CD8-positive, alpha-beta memory T cell (primary cell): Measurements from ENCODE around the gene GPR37L1. TPM values are rescaled to one million over a fixed set of nuclear protein-coding genes. Genes with fewer than 3 reads are reported as not detected.
A peak's percentile ranks its signal among the peaks of the same experiment; 100 is the strongest.
"Not testable (repeated sequence)": the region's sequence is repeated elsewhere in the genome, so short reads cannot be mapped to it uniquely, and the experiment has no call there.

ENCODE experiments used
- CTCF ChIA-PET: fragments of 350-600 bp; sonication (Branson Sonifier 250); formaldehyde crosslinking; loops from one replicate; lab custom pipeline; 2021; ENCODE audit warnings: antibody characterized with exemption; lab: Charles Lee
- POLR2A ChIA-PET: fragments of 350-600 bp; sonication (Branson Sonifier 250); formaldehyde crosslinking; loops from one replicate; lab custom pipeline; 2021; ENCODE audit warnings: antibody characterized with exemption; lab: Charles Lee
- DNase-seq, 5 donors: peaks; one replicate each; pipeline versions ENCODE4 v3.0.0 to v3.0.0-alpha.2; 2020 to 2022; ENCODE audit warnings: mixed read lengths in 1 of 5
- H3K27ac ChIP-seq: one replicate; pipeline ENCODE4 v1.7.0; 2013; ENCODE audit warnings: low read depth, mild to moderate bottlenecking, low read length, moderate library complexity
- H3K27me3 ChIP-seq: 2 replicates; pipeline ENCODE4 v1.7.0; 2013; ENCODE audit warnings: low read length, mild to moderate bottlenecking; ENCODE audit not compliant: insufficient read depth, poor library complexity, severe bottlenecking
- H3K36me3 ChIP-seq: 2 replicates; pipeline ENCODE4 v1.7.0; 2013; ENCODE audit warnings: mild to moderate bottlenecking, low read length, moderate library complexity; ENCODE audit not compliant: insufficient read depth
- H3K4me1 ChIP-seq: 2 replicates; pipeline ENCODE4 v1.7.0; 2013; ENCODE audit warnings: mild to moderate bottlenecking, low read length, moderate library complexity; ENCODE audit not compliant: insufficient read depth
- H3K4me3 ChIP-seq: 2 replicates; pipeline ENCODE4 v1.7.0; 2013; ENCODE audit warnings: mild to moderate bottlenecking, low read length
- H3K9me3 ChIP-seq: 2 replicates; pipeline ENCODE4 v1.7.0; 2013; ENCODE audit warnings: mild to moderate bottlenecking, low read length
- H3K27ac Mint-ChIP-seq, 8 donors: one replicate each; pipeline ENCODE4 v1.8.0; 2020 to 2021; ENCODE audit warnings: mixed read lengths in 8 of 8, mild to moderate bottlenecking in 6 of 8, inconsistent platforms in 3 of 8, moderate library complexity in 3 of 8
- H3K27me3 Mint-ChIP-seq, 2 donors: one replicate each; pipeline ENCODE4 v1.8.0; 2020 to 2021; ENCODE audit warnings: mixed read lengths in 2 of 2, mild to moderate bottlenecking in 1 of 2, moderate library complexity in 1 of 2
- H3K36me3 Mint-ChIP-seq, 3 donors: one replicate each; pipeline ENCODE4 v1.8.0; 2020 to 2021; ENCODE audit warnings: mixed read lengths in 3 of 3, inconsistent platforms in 1 of 3, mild to moderate bottlenecking in 1 of 3
- H3K4me1 Mint-ChIP-seq, 3 donors: one replicate each; pipeline ENCODE4 v1.8.0; 2020 to 2021; ENCODE audit warnings: mixed read lengths in 3 of 3, inconsistent platforms in 1 of 3, mild to moderate bottlenecking in 1 of 3
- H3K4me3 Mint-ChIP-seq, 7 donors: one replicate each; pipeline ENCODE4 v1.8.0; 2020 to 2021; ENCODE audit warnings: mixed read lengths in 7 of 7, mild to moderate bottlenecking in 6 of 7, moderate library complexity in 4 of 7, inconsistent platforms in 2 of 7
- H3K9me3 Mint-ChIP-seq, 5 donors: one replicate each; pipeline ENCODE4 v1.8.0; 2020 to 2022; ENCODE audit warnings: mixed read lengths in 5 of 5, mild to moderate bottlenecking in 3 of 5, moderate library complexity in 2 of 5, inconsistent platforms in 1 of 5
- polyA plus RNA-seq: library from polyadenylated mRNA; unstranded; fragments of 300-500 nt; fragmentation: Illumina TruSeq; gene quantifications from one replicate; pipeline ENCODE4 v1.2.3, GENCODE V29; 2021
- total RNA-seq, 2 experiments: library from RNA; stranded (reverse); gene quantifications; one replicate each; pipeline ENCODE4 v1.2.3, GENCODE V29; 2021

The GPR37L1 gene
- total and polyA plus RNA-seq, 3 experiments from 2014 or later, result 0.08 TPM; not detected in 2

- H3K4me1 ChIP-seq, result no peaks in the 10 kb centered on the region
- no peaks in the 10 kb centered on the region for H3K36me3 ChIP-seq
- Mint-ChIP-seq H3K36me3 (no peaks in the 10 kb centered on the region), H3K27ac (no peak overlapping the region), H3K4me3 (no peak overlapping the region), H3K4me1 (no peaks in the 10 kb centered on the region), H3K9me3 (no peaks in the 10 kb centered on the region), H3K27me3 (peaks cover 2 to 6% of the 10 kb centered on the region in 2 donors)
- H3K27me3 ChIP-seq, result no peaks in the 10 kb centered on the region
- peak overlapping the region; percentile 54 for H3K27ac ChIP-seq
- no peak for DNase-seq
- ChIA-PET CTCF (no interaction called here), POLR2A (interaction anchor here (0.7 kb wide), 1 partner anchor 139 kb away, joined by 5 read pairs; no protein-coding TSS in a partner anchor)
- H3K4me3 ChIP-seq, result no peak overlapping the region
- H3K9me3 ChIP-seq, result no peaks in the 10 kb centered on the region
Measured at GRCh38 chr1:202105571-202106339, 17.0 kb upstream of the GPR37L1 start.

GRCh38 chr1:202106340-202107254 lies 16.1 kb upstream of the GPR37L1 start:
- Histone ChIP-seq H3K27me3 (no peaks in the 10 kb centered on the region), H3K9me3 (no peaks in the 10 kb centered on the region), H3K4me1 (no peaks in the 10 kb centered on the region), H3K36me3 (no peaks in the 10 kb centered on the region), H3K27ac (peak overlapping the region; percentile 54), H3K4me3 (no peak overlapping the region)
- H3K27me3 Mint-ChIP-seq, result peaks cover 5 to 6% of the 10 kb centered on the region in 2 donors
- H3K9me3 Mint-ChIP-seq, result no peaks in the 10 kb centered on the region
- H3K27ac Mint-ChIP-seq, result no peak overlapping the region
- H3K4me3 Mint-ChIP-seq, result no peak overlapping the region
- DNase-seq, result no peak
- H3K4me1 Mint-ChIP-seq, result no peaks in the 10 kb centered on the region
- no peaks in the 10 kb centered on the region for H3K36me3 Mint-ChIP-seq
- ChIA-PET CTCF (no interaction called here), POLR2A (no interaction called here)

- ChIA-PET CTCF (no interaction called here), POLR2A (no interaction called here)
- Histone ChIP-seq H3K27ac (no peak overlapping the region), H3K27me3 (no peaks in the 10 kb centered on the region), H3K4me3 (no peak overlapping the region), H3K4me1 (no peaks in the 10 kb centered on the region), H3K36me3 (no peaks in the 10 kb centered on the region), H3K9me3 (no peaks in the 10 kb centered on the region)
- H3K27me3 Mint-ChIP-seq, result peaks cover 5 to 6% of the 10 kb centered on the region in 2 donors
- H3K4me3 Mint-ChIP-seq, result no peak overlapping the region
- no peak for DNase-seq
- no peaks in the 10 kb centered on the region for H3K36me3 Mint-ChIP-seq
- H3K4me1 Mint-ChIP-seq, result no peaks in the 10 kb centered on the region
- no peaks in the 10 kb centered on the region for H3K9me3 Mint-ChIP-seq
- no peak overlapping the region for H3K27ac Mint-ChIP-seq
Measured at GRCh38 chr1:202107321-202107761, 15.4 kb upstream of the GPR37L1 start.

GRCh38 chr1:202107801-202108731 lies 14.7 kb upstream of the GPR37L1 start:
- CTCF ChIA-PET, result no interaction called here
- no peaks in the 10 kb centered on the region for H3K4me1 Mint-ChIP-seq
- peaks cover 5 to 6% of the 10 kb centered on the region in 2 donors for H3K27me3 Mint-ChIP-seq
- no peak overlapping the region for H3K27ac Mint-ChIP-seq
- no peaks in the 10 kb centered on the region for H3K9me3 Mint-ChIP-seq
- POLR2A ChIA-PET, result no interaction called here
- no peak for DNase-seq
- H3K4me3 ChIP-seq, result no peak overlapping the region
- no peaks in the 10 kb centered on the region for H3K36me3 Mint-ChIP-seq
- no peaks in the 10 kb centered on the region for H3K27me3 ChIP-seq
- H3K4me1 ChIP-seq, result no peaks in the 10 kb centered on the region
- no peaks in the 10 kb centered on the region for H3K36me3 ChIP-seq
- no peak overlapping the region for H3K27ac ChIP-seq
- H3K9me3 ChIP-seq, result no peaks in the 10 kb centered on the region
- no peak overlapping the region for H3K4me3 Mint-ChIP-seq

- no peak for DNase-seq
- Mint-ChIP-seq H3K4me1 (peaks cover 0 to 8% (median 0%) of the 10 kb centered on the region in 3 donors), H3K36me3 (no peaks in the 10 kb centered on the region), H3K27me3 (peaks cover 0 to 3% of the 10 kb centered on the region in 2 donors), H3K27ac (no peak overlapping the region), H3K4me3 (no peak overlapping the region), H3K9me3 (no peaks in the 10 kb centered on the region)
- ChIA-PET POLR2A (no interaction called here), CTCF (no interaction called here)
- Histone ChIP-seq H3K9me3 (no peaks in the 10 kb centered on the region), H3K27me3 (no peaks in the 10 kb centered on the region), H3K4me1 (no peaks in the 10 kb centered on the region), H3K36me3 (no peaks in the 10 kb centered on the region), H3K27ac (no peak overlapping the region), H3K4me3 (no peak overlapping the region)
Measured at GRCh38 chr1:202110977-202111376, 11.7 kb upstream of the GPR37L1 start.

- DNase-seq, H3K4me3 ChIP-seq, H3K4me1 ChIP-seq, H3K9me3 Mint-ChIP-seq, H3K27me3 ChIP-seq, H3K4me1 Mint-ChIP-seq, H3K36me3 ChIP-seq, H3K27ac Mint-ChIP-seq, POLR2A ChIA-PET, H3K27me3 Mint-ChIP-seq, H3K27ac ChIP-seq, H3K9me3 ChIP-seq, CTCF ChIA-PET, H3K36me3 Mint-ChIP-seq, H3K4me3 Mint-ChIP-seq: not testable (repeated sequence)
Measured at GRCh38 chr1:202111589-202111988, 11.1 kb upstream of the GPR37L1 start.

GRCh38 chr1:202112859-202113689 lies 9.6 kb upstream of the GPR37L1 start:
- Histone ChIP-seq H3K36me3 (no peaks in the 10 kb centered on the region), H3K9me3 (no peaks in the 10 kb centered on the region), H3K4me1 (no peaks in the 10 kb centered on the region), H3K27me3 (no peaks in the 10 kb centered on the region), H3K4me3 (no peak overlapping the region), H3K27ac (no peak overlapping the region)
- H3K4me1 Mint-ChIP-seq, result peaks cover 0 to 8% (median 0%) of the 10 kb centered on the region in 3 donors
- H3K9me3 Mint-ChIP-seq, result no peaks in the 10 kb centered on the region
- ChIA-PET CTCF (interaction anchor here (0.6 kb wide), 1 partner anchor 1519 kb away, joined by 3 read pairs; no protein-coding TSS in a partner anchor), POLR2A (no interaction called here)
- no peak overlapping the region for H3K4me3 Mint-ChIP-seq
- no peak overlapping the region for H3K27ac Mint-ChIP-seq
- H3K36me3 Mint-ChIP-seq, result no peaks in the 10 kb centered on the region
- DNase-seq, result no peak
- peaks cover 0 to 3% of the 10 kb centered on the region in 2 donors for H3K27me3 Mint-ChIP-seq
